GM20431 (cell line): ENCODE data around the gene RAVER1.
"Not testable (repeated sequence)": the region's sequence is repeated elsewhere in the genome, so short reads cannot be mapped to it uniquely, and the experiment has no call there.

Experiments used
- in situ Hi-C: fragments of 300-500 bp; cut with MseI, MboI; formaldehyde crosslinking; loops from one replicate; pipeline ENCODE4 v1.15.0; 2020; ENCODE audit warnings: low sequenced_read_pairs; ENCODE audit not compliant: unreplicated experiment

The RAVER1 gene, protein sequence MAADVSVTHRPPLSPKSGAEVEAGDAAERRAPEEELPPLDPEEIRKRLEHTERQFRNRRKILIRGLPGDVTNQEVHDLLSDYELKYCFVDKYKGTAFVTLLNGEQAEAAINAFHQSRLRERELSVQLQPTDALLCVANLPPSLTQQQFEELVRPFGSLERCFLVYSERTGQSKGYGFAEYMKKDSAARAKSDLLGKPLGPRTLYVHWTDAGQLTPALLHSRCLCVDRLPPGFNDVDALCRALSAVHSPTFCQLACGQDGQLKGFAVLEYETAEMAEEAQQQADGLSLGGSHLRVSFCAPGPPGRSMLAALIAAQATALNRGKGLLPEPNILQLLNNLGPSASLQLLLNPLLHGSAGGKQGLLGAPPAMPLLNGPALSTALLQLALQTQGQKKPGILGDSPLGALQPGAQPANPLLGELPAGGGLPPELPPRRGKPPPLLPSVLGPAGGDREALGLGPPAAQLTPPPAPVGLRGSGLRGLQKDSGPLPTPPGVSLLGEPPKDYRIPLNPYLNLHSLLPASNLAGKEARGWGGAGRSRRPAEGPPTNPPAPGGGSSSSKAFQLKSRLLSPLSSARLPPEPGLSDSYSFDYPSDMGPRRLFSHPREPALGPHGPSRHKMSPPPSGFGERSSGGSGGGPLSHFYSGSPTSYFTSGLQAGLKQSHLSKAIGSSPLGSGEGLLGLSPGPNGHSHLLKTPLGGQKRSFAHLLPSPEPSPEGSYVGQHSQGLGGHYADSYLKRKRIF

DNA sequence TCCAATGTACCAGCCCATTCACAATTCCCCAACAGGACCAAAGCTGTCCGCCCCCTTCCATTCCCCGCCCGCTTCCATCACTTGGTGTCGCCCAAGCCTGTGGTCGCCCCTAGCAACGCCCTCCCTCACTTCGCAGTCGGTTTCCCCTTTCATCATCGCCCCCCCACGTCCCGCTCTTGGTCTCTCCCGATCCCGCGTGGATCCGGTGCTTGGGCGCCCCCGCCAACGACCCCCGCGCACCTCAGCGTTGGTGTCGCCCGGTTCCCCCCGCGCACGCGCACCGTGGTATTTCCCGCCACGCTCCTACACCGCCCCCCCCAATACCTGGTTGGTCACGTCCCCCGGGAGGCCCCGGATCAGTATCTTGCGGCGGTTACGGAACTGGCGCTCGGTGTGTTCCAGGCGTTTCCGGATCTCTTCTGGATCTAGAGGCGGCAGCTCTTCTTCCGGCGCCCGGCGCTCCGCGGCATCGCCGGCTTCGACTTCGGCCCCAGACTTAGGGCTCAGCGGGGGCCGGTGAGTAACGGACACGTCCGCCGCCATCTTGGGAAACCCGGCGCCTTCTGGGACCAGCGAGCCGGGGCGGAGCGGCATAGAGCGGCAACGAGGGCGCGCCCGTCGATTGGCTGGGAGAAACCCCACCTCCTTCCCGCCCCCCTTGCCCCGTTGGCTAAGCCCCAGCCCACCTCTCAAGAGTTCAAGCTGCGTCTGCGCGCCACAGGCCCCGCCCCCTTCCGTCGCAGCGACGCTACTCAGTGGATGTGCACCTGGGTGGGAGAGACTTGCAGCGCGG is at the start of gene RAVER1:
Gene RAVER1 (minus strand): TSS at position 565 of the 793 bp plus-strand sequence. CDS start 22 bp downstream, at position 543.
- in situ Hi-C loops = no loop called here

GRCh38 chr19:10383223-10383499 is 49.8 kb upstream of the RAVER1 start:
- in situ Hi-C loops = loop anchor here (5.0 to 25.0 kb wide), 2 partner anchors 111 to 446 kb away; partner anchors contain the start of genes ICAM1 and OLFM2

DNA sequence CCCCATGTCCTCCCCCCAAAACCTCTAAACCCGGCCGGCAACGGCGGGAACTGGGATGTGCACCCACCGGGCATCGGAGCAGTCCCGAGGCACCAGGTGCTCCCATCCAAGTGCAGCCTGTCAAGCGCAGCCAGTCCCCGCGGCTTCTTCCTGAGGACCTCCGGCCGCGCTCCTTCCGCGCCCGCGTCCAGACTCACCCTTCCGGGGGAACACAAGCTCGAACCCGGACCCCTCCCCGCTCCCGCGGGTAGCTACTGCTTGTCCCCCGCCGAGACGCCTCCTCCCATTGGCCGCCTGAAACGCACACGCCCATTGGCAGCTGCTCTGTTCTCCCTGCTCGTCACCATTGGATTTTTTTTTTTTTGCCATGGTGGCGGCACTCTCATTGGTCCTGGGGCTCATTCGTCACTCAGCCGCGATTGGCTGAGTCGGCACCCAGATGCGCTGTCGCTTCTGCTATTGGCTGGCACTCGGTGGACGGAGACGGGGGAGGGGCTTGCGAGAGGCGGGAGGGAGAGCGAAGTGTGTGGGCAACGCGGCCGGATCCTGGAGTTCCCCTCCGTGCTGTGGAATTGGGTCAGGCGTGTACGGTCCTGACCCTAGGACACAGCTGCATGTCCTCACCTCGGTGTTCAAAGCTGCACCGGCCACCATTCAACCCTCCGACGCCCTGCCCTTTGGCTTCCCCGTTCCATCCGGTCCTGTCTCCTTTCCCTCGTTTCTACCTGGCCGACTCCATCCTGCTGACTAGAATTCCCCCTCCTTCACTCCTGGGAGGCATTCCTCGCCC is 47.2 kb upstream of the RAVER1 start, which contains the start of gene TYK2:
Gene TYK2 (minus strand): TSS at position 260 of the 790 bp plus-strand sequence. CDS start 2,166 bp downstream, outside the sequence.
- in situ Hi-C loops = loop anchor here (5.0 to 25.0 kb wide), 2 partner anchors 108 to 443 kb away; partner anchors contain the start of genes ICAM1 and OLFM2

- in situ Hi-C loops = loop anchor here (5.0 to 25.0 kb wide), 2 partner anchors 108 to 443 kb away; partner anchors contain the start of genes ICAM1 and OLFM2
Measured at GRCh38 chr19:10379880-10380312, 46.6 kb upstream of the RAVER1 start.

- in situ Hi-C loops = loop anchor here (25.0 kb wide), 1 partner anchor 441 kb away; the partner anchor contains the start of gene OLFM2
Measured at GRCh38 chr19:10378124-10378523, 44.8 kb upstream of the RAVER1 start.

- in situ Hi-C loops = loop anchor here (25.0 kb wide), 1 partner anchor 440 kb away; the partner anchor contains the start of gene OLFM2
Measured at GRCh38 chr19:10377140-10377640, 43.9 kb upstream of the RAVER1 start.

GRCh38 chr19:10374931-10375330 is 41.6 kb upstream of the RAVER1 start:
- in situ Hi-C loops = loop anchor here (25.0 kb wide), 1 partner anchor 438 kb away; the partner anchor contains the start of gene OLFM2

DNA sequence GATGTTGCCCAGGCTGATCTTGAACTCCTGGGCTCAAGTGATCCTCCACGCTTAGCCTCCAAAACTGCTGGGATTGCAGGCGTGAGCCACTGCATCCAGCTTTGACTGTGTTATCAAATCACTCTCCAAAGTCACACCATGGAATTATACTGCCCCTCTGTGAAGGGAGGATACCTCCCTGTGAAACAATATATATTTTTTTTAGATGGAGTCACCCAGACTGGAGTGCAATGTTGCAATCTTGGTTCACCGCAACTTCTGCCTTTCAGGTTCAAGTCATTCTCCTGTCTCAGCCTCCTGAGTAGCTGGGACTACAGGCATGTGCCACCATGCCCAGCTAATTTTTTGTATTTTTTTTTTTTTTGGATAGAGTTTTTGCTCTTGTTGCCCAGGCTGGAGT is 39.4 kb upstream of the RAVER1 start:
- in situ Hi-C loops = no loop called here

DNA sequence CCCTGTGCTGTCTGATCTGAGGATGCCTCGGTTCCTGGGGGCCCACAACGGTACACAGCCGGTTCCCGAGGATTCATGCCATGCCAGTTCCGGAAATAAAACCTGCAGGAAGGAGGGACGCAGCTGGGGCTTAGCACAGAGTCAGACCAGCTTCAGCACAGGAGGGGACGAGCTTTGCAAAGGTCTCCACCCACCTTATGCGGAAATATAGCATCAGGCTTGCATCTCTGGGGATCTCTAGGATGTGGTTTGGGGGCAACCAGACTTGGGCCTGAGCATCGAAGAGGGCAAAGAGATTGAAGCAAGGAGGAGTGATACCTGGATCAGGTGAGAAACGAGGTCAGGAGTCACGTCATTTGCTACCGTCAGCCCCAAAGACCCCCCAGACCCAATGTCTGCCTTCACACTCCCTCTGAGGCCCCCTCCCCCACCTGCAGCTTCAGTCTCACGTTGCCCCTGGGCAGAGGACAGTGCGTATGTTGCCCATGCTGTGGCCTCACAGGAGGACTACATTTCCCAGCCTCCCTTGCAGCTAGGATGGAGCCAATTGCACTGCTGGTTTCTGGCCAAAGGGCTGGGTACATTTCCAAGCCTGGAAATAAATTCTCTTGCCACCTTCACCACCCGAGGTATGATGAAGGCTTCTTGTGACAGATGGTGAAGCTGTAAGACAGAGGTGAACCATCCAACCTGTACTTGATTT is 34.9 kb upstream of the RAVER1 start:
- in situ Hi-C loops = no loop called here

DNA sequence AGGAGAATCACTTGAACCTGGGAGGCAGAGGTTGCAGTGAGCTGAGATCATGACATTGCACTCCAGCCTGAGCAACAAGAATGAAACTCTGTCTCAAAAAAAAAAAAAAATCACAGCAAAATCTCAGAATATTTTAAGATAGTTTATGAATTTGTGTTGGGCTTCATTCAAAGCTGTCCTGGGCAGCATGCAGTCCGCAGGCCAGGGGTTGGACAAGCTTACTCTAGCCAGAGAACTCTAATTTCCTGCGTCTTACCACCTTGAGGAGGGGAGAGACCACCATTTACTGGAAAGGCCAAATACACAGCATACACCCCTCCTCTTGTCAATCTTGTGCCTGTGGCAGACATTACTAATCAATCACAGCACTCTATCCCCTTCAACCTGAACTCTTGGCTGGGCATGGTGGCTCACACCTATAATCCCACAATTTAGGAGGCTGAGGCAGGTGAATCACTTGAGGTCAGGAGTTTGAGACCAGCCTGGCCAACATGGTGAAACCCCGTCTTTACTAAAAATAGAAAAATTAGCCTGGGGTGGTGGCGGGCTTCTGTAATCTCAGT is 33.7 kb upstream of the RAVER1 start:
- in situ Hi-C loops = not testable (repeated sequence)

GRCh38 chr19:10365518-10365917 is 32.2 kb upstream of the RAVER1 start:
- in situ Hi-C loops = no loop called here

DNA sequence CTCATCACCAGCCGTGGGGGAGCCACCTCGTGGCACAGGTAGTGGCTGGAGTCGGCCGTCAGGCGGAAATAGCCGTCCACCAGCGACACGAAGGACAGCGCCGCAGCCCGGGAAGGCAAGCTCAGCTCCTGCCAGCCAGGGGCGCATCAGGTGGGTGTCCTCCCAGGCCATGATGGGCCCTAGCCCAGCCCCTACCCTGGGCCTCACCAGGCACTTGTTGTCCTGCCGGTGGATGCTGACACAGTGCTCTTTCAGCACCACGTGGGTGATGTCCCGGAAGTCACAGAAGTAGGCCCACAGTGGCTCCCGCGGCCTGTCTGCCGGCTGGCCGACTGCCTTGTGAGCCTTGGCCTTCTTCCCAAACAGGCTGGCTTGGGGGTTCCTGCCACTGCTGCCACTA is 31.3 kb upstream of the RAVER1 start:
- in situ Hi-C loops = no loop called here

GRCh38 chr19:10363789-10364281 is 30.5 kb upstream of the RAVER1 start:
- in situ Hi-C loops = no loop called here

DNA sequence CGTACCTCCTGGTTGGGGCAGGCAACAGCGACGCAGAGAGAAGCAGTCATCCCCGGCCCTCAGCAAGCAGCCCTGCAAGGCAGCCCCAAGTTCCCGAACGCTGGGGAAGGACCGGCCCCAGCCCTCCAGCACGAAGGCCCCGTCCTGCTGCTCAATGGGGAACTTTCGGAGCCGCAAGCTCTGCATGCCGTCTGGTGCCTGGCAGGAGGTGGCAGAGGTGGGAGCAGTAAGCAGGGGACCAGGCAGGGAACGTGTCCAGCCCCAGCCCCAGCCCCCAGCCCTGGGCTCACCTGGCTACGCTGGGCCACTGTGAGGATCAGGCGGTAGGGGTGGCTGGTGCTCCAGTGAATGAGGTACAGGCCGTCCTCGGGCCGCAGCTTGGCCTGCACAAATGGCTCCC is 28.9 kb upstream of the RAVER1 start:
- in situ Hi-C loops = no loop called here

DNA sequence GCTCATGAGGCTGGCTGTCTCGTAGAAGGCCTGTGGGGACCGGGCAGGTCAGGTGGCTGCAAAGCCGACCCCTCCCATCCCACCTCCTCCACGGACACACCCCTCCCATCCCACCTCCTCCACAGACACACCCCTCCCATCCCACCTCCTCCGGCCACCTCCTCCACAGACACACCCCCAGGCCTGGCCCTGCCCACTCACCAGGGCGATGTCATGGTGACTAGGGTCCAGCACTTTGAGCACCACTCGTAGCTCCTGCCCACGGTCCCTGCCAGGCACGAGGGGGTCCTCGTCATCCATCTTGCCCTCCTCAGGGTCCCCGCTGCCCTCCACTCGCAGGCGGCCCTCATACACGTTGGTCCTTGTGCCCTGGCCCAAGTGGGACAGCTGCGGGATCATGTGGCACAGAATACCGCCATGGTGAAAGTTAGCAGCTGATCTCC is 28.3 kb upstream of the RAVER1 start:
- in situ Hi-C loops = no loop called here

GRCh38 chr19:10356431-10356830 is 23.1 kb upstream of the RAVER1 start:
- in situ Hi-C loops = no loop called here

DNA sequence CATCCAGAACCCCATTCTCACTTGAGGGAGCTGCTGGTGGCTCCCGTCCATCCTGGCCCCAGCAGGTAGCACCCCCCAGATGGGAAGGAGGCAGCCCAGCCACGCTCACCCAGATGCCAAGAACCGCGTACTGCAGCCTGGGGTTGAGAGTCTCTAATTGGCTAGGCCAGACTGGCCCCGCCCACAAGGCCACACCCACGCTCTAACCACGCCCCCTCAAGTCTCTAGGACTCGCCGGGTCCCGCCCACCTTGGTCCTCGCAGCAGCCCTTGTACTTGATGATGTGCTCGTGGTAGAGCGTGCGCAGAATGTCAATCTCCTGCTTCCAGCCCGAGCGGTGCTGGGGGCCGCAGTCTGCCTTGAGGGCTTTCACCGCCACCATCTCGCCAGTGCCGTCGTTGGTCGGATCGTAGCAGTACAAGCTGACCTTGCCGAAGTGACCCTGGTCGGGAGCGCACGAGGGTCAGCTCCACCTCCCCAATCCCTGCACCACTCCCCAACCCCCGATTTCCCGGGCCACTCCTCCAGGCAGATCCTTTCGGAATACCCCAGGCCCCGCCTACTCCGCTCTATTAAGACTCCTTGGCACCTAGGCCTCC is 20.6 kb upstream of the RAVER1 start:
- in situ Hi-C loops = no loop called here
